ENCODE results near the gene GPR141. TPM values are rescaled to one million over a fixed set of nuclear protein-coding genes. Genes with fewer than 3 reads are reported as not detected.

The GPR141 gene
- total RNA-seq, 1 experiment from 2014 or later = not detected

GRCh38 chr7:37669818-37670217 lies 13.7 kb upstream of the GPR141 start:
- Mint-ChIP-seq H3K9me3 (ENCODE audit: low read depth, unreplicated experiment) (peaks cover 3% of the 10 kb centered on the region), H3K4me1 (ENCODE audit: low read depth, unreplicated experiment) (no peaks in the 10 kb centered on the region), H3K36me3 (ENCODE audit: insufficient read depth, unreplicated experiment) (no peaks in the 10 kb centered on the region), H3K27ac (ENCODE audit: unreplicated experiment) (no peak overlapping the region), H3K4me3 (ENCODE audit: low read depth, unreplicated experiment) (no peak overlapping the region), H3K27me3 (ENCODE audit: unreplicated experiment) (peaks cover 27% of the 10 kb centered on the region)
- no peak for TF ChIP-seq CTCF (IDR thresholded peaks at IDR 0.05; ENCODE audit: unreplicated experiment)
- no peak for DNase-seq
- intact Hi-C loops (cut with micrococcal nuclease; ENCODE audit: unreplicated experiment) = no loop called here
- no TSS peak for BruUV-seq (replicated peaks)
- CTCF ChIA-PET = no interaction called here

GRCh38 chr7:37670436-37670835 lies 13.1 kb upstream of the GPR141 start:
- Mint-ChIP-seq H3K9me3 (ENCODE audit: low read depth, unreplicated experiment) (peaks cover 3% of the 10 kb centered on the region), H3K27me3 (ENCODE audit: unreplicated experiment) (peaks cover 24% of the 10 kb centered on the region), H3K4me1 (ENCODE audit: low read depth, unreplicated experiment) (no peaks in the 10 kb centered on the region), H3K27ac (ENCODE audit: unreplicated experiment) (no peak overlapping the region), H3K36me3 (ENCODE audit: insufficient read depth, unreplicated experiment) (no peaks in the 10 kb centered on the region), H3K4me3 (ENCODE audit: low read depth, unreplicated experiment) (no peak overlapping the region)
- BruUV-seq (replicated peaks) = no TSS peak
- no peak for TF ChIP-seq CTCF (IDR thresholded peaks at IDR 0.05; ENCODE audit: unreplicated experiment)
- CTCF ChIA-PET = no interaction called here
- intact Hi-C loops (cut with micrococcal nuclease; ENCODE audit: unreplicated experiment) = no loop called here
- DNase-seq = no peak

- Mint-ChIP-seq H3K27ac (ENCODE audit: unreplicated experiment) (no peak overlapping the region), H3K27me3 (ENCODE audit: unreplicated experiment) (peaks cover 14% of the 10 kb centered on the region), H3K4me3 (ENCODE audit: low read depth, unreplicated experiment) (no peak overlapping the region), H3K4me1 (ENCODE audit: low read depth, unreplicated experiment) (no peaks in the 10 kb centered on the region), H3K36me3 (ENCODE audit: insufficient read depth, unreplicated experiment) (no peaks in the 10 kb centered on the region), H3K9me3 (ENCODE audit: low read depth, unreplicated experiment) (peaks cover under 1% of the 10 kb centered on the region)
- intact Hi-C loops (cut with micrococcal nuclease; ENCODE audit: unreplicated experiment) = no loop called here
- DNase-seq = no peak
- no peak for TF ChIP-seq CTCF (IDR thresholded peaks at IDR 0.05; ENCODE audit: unreplicated experiment)
- CTCF ChIA-PET = no interaction called here
- BruUV-seq (replicated peaks) = no TSS peak
Measured at GRCh38 chr7:37671876-37672275, 11.7 kb upstream of the GPR141 start.

GRCh38 chr7:37672926-37673325 lies 10.6 kb upstream of the GPR141 start:
- TF ChIP-seq CTCF (IDR thresholded peaks at IDR 0.05; ENCODE audit: unreplicated experiment) = no peak
- Mint-ChIP-seq H3K4me3 (ENCODE audit: low read depth, unreplicated experiment) (no peak overlapping the region), H3K9me3 (ENCODE audit: low read depth, unreplicated experiment) (peaks cover 3% of the 10 kb centered on the region), H3K27ac (ENCODE audit: unreplicated experiment) (no peak overlapping the region), H3K4me1 (ENCODE audit: low read depth, unreplicated experiment) (no peaks in the 10 kb centered on the region), H3K27me3 (ENCODE audit: unreplicated experiment) (peaks cover 14% of the 10 kb centered on the region), H3K36me3 (ENCODE audit: insufficient read depth, unreplicated experiment) (no peaks in the 10 kb centered on the region)
- CTCF ChIA-PET = no interaction called here
- intact Hi-C loops (cut with micrococcal nuclease; ENCODE audit: unreplicated experiment) = no loop called here
- DNase-seq = no peak
- BruUV-seq (replicated peaks) = no TSS peak

GRCh38 chr7:37673523-37673922 lies 10.0 kb upstream of the GPR141 start:
- H3K27ac Mint-ChIP-seq (ENCODE audit: unreplicated experiment) = no peak overlapping the region
- no peak overlapping the region for H3K4me3 Mint-ChIP-seq (ENCODE audit: low read depth, unreplicated experiment)
- peaks cover 3% of the 10 kb centered on the region for H3K9me3 Mint-ChIP-seq (ENCODE audit: low read depth, unreplicated experiment)
- H3K27me3 Mint-ChIP-seq (ENCODE audit: unreplicated experiment) = peaks cover 14% of the 10 kb centered on the region
- BruUV-seq (replicated peaks) = no TSS peak
- H3K4me1 Mint-ChIP-seq (ENCODE audit: low read depth, unreplicated experiment) = no peaks in the 10 kb centered on the region
- intact Hi-C loops (cut with micrococcal nuclease; ENCODE audit: unreplicated experiment) = no loop called here
- CTCF ChIA-PET = no interaction called here
- H3K36me3 Mint-ChIP-seq (ENCODE audit: insufficient read depth, unreplicated experiment) = no peaks in the 10 kb centered on the region
- no peak for DNase-seq
- no peak for TF ChIP-seq CTCF (IDR thresholded peaks at IDR 0.05; ENCODE audit: unreplicated experiment)
